MM.1S (cell line): Measurements from ENCODE around the gene CTSO.

Experiments used
- DNase-seq: peaks from one replicate; pipeline ENCODE4 v3.0.0-alpha.2; 2015
- H2AFZ ChIP-seq: fragments of 300-600 bp; sonication (generic); 2 replicates; pipeline ENCODE4 v1.6.0; 2016; ENCODE audit warnings: antibody characterized with exemption, low read length
- H3F3A ChIP-seq: fragments of 300-600 bp; sonication (generic); 2 replicates; pipeline ENCODE4 v1.6.1; 2016; ENCODE audit warnings: mild to moderate bottlenecking, antibody characterized with exemption, low read length, moderate library complexity, mixed read lengths; ENCODE audit not compliant: insufficient read depth
- H3K27ac ChIP-seq: fragments of 300-600 bp; sonication (generic); 2 replicates; pipeline ENCODE4 v1.5.1; 2016; ENCODE audit warnings: mild to moderate bottlenecking, low read length
- H3K27me3 ChIP-seq: fragments of 300-600 bp; sonication (generic); replicated peaks from 2 replicates; pipeline ENCODE4 v1.6.0; 2016; ENCODE audit warnings: low read length; ENCODE audit not compliant: insufficient read depth
- H3K36me3 ChIP-seq: fragments of 300-600 bp; sonication (generic); replicated peaks from 2 replicates; pipeline ENCODE4 v1.6.1; 2016; ENCODE audit warnings: mild to moderate bottlenecking, low read length, mixed read lengths; ENCODE audit not compliant: insufficient read depth
- H3K4me1 ChIP-seq: fragments of 300-600 bp; sonication (generic); 2 replicates; pipeline ENCODE4 v1.6.1; 2016; ENCODE audit warnings: low read length, mixed read lengths
- H3K4me2 ChIP-seq: fragments of 300-600 bp; sonication (generic); 2 replicates; pipeline ENCODE4 v1.6.0; 2016; ENCODE audit warnings: low read depth, low read length
- H3K4me3 ChIP-seq: fragments of 300-600 bp; sonication (generic); 2 replicates; pipeline ENCODE4 v1.5.1; 2016; ENCODE audit warnings: low read length, mixed read lengths
- H3K79me2 ChIP-seq: fragments of 300-600 bp; sonication (generic); 2 replicates; pipeline ENCODE4 v1.6.1; 2016; ENCODE audit warnings: mixed run types, low read length, mixed read lengths
- H3K9ac ChIP-seq: fragments of 300-600 bp; sonication (generic); 2 replicates; pipeline ENCODE4 v1.6.1; 2016; ENCODE audit warnings: low read length, mixed read lengths
- H3K9me2 ChIP-seq: fragments of 300-600 bp; sonication (generic); replicated peaks from 2 replicates; pipeline ENCODE4 v1.6.1; 2016; ENCODE audit warnings: mild to moderate bottlenecking, low read length, mixed read lengths; ENCODE audit not compliant: insufficient read depth
- H3K9me3 ChIP-seq: fragments of 300-600 bp; sonication (generic); replicated peaks from 2 replicates; pipeline ENCODE4 v1.6.1; 2016; ENCODE audit warnings: mild to moderate bottlenecking, low read length, mixed read lengths; ENCODE audit not compliant: insufficient read depth
- H4K20me1 ChIP-seq: fragments of 300-600 bp; sonication (generic); 2 replicates; pipeline ENCODE4 v1.6.1; 2016; ENCODE audit warnings: mild to moderate bottlenecking, low read length, moderate library complexity, mixed read lengths; ENCODE audit not compliant: insufficient read depth
- EZH2 ChIP-seq: fragments of 300-600 bp; sonication (generic); optimal IDR thresholded peaks from 2 replicates; pipeline ENCODE3; 2017; ENCODE audit warnings: low read depth, mild to moderate bottlenecking, antibody characterized with exemption, low read length, mixed read lengths
- EZH2phosphoT487 ChIP-seq: fragments of 300-600 bp; sonication (generic); IDR thresholded peaks from 2 replicates; pipeline ENCODE4 v1.6.1; 2018; ENCODE audit warnings: antibody characterized with exemption, low read length
- TF ChIP-seq, protein P1 (sequence below): fragments of 300-600 bp; sonication (generic); IDR thresholded peaks from 2 replicates; pipeline ENCODE4 v1.5.1; 2016; ENCODE audit warnings: antibody characterized with exemption, low read length, mixed read lengths

The CTSO gene

DNA sequence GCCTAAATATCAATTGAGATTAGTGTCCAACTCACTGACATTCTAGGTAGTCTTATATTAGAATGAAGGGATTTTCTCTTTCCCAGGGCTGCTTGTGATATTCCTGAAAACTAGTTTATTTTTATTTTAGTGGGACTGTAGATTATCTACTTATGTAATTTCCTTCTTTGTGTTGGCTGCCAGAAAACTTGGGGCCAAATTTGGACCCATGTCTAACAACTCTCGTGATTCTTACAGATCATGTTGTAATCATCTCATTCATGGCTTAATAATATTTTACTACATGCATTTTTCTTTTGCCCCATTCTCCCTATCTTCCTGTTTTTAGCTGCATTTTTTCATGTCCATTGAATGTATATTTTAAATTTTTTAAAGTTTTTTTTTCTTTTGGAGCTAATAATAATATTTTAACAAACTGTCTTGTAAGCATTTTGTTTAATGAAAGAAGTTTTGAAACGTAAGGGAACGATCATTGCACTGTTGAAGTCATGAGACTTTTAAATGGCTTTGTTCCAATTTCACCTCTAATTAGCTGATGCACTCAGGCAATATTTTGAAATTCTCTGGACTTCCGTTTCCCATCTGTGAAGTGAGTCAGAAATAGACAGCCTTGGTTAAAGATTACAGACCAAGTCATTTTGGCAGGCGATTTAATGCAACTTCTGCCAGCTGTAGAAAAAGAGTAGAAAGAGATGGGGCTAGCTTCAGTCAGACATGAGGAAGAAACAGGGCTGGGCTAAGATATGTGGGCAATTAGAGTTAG lies 64.5 kb downstream of the CTSO start:
- no peaks in the 10 kb centered on the region for H3K9me2 ChIP-seq

DNA sequence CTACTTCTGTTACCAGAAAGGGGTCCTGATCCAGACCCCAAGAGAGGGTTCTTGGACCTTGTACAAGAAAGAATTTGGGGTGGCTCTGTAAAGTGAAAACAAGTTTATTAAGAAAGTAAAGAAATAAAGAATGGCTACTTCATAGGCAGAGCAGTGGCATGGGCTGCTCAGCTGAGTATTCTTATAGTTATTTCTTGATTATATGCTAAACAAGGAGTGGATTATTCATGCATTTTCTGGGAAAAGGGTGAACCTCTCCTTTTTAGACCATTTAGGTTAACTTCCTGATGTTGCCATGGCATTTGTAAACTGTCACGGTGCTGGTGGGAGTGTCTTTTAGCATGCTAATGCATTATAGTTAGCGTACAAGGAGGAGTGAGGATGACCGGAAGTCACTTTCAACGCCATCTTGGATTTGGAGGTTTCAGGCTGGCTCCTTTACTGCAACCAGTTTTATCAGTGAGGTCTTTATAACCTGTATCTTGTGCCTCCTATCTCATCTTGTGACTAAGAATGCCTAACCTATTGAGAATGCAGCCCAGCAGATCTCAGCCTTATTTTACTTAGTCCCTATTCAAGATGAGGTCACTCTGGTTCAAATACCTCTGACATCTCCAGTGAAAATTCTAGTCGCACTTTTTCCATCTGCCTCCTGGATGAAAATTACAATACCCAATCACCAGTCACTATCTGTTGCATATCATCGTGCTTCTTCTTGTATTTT lies 65.7 kb downstream of the CTSO start:
- Histone ChIP-seq H3K36me3 (no peaks in the 10 kb centered on the region), H3K4me2 (no peak overlapping the region), H3K4me1 (peaks cover 4% of the 10 kb centered on the region; the same call in 1 of the 2 replicates), H2AFZ (no peak overlapping the region), H3K9me2 (no peaks in the 10 kb centered on the region), H3K79me2 (no peaks in the 10 kb centered on the region), H3K9me3 (no peaks in the 10 kb centered on the region), H3K27me3 (no peaks in the 10 kb centered on the region), H3F3A (no peaks in the 10 kb centered on the region), H3K9ac (no peak overlapping the region), H3K27ac (no peak overlapping the region), H4K20me1 (no peaks in the 10 kb centered on the region), H3K4me3 (no peak overlapping the region)
- TF ChIP-seq, protein P1, sequence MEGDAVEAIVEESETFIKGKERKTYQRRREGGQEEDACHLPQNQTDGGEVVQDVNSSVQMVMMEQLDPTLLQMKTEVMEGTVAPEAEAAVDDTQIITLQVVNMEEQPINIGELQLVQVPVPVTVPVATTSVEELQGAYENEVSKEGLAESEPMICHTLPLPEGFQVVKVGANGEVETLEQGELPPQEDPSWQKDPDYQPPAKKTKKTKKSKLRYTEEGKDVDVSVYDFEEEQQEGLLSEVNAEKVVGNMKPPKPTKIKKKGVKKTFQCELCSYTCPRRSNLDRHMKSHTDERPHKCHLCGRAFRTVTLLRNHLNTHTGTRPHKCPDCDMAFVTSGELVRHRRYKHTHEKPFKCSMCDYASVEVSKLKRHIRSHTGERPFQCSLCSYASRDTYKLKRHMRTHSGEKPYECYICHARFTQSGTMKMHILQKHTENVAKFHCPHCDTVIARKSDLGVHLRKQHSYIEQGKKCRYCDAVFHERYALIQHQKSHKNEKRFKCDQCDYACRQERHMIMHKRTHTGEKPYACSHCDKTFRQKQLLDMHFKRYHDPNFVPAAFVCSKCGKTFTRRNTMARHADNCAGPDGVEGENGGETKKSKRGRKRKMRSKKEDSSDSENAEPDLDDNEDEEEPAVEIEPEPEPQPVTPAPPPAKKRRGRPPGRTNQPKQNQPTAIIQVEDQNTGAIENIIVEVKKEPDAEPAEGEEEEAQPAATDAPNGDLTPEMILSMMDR = no peak
- TF ChIP-seq EZH2phosphoT487 = no peak
- TF ChIP-seq EZH2 = no peak
- no peak for DNase-seq

More for the DNA sequence above, 64.5 kb downstream of the CTSO start:
- no peaks in the 10 kb centered on the region for H3F3A ChIP-seq
- no peaks in the 10 kb centered on the region for H3K27me3 ChIP-seq
- H4K20me1 ChIP-seq = no peaks in the 10 kb centered on the region
- H3K9ac ChIP-seq = no peak overlapping the region
- H3K36me3 ChIP-seq = no peaks in the 10 kb centered on the region
- peaks cover 4% of the 10 kb centered on the region; the same call in 1 of the 2 replicates for H3K4me1 ChIP-seq
- no peaks in the 10 kb centered on the region for H3K79me2 ChIP-seq
- H3K4me3 ChIP-seq = no peak overlapping the region
- H2AFZ ChIP-seq = no peak overlapping the region
- no peak overlapping the region for H3K27ac ChIP-seq
- DNase-seq = no peak
- no peaks in the 10 kb centered on the region for H3K9me3 ChIP-seq
- H3K4me2 ChIP-seq = peak overlapping the region; percentile 4; the same call in 1 of the 2 replicates
- no peak for TF ChIP-seq EZH2
- TF ChIP-seq, protein P1 = no peak
- no peak for TF ChIP-seq EZH2phosphoT487

DNA sequence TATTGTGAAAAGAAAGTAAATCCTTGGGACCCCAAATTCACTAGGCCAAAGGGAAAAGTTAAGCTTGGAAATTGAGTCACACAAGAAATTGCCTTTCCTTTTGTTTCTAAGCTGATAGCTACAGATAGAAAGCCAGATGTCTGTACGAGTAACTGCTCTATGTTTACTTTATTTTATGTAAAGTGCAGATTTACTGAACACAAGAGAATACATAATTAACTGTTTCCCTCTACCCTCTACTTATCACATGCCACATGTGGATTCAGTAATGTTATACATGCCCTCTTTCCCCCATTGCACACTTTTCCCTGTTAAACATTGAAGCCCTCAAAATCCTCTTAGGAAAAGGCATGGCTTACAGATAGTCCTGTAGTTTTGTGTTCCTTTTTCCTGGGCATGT lies 66.6 kb downstream of the CTSO start:
- H3K36me3 ChIP-seq = no peaks in the 10 kb centered on the region
- H3K9ac ChIP-seq = no peak overlapping the region
- H3K9me2 ChIP-seq = no peaks in the 10 kb centered on the region
- no peak overlapping the region for H2AFZ ChIP-seq
- H3K4me1 ChIP-seq = peaks cover 4% of the 10 kb centered on the region; the same call in 1 of the 2 replicates
- no peaks in the 10 kb centered on the region for H4K20me1 ChIP-seq
- TF ChIP-seq EZH2phosphoT487 = no peak
- TF ChIP-seq, protein P1 = no peak
- TF ChIP-seq EZH2 = no peak
- H3K4me2 ChIP-seq = no peak overlapping the region
- no peaks in the 10 kb centered on the region for H3F3A ChIP-seq
- H3K27ac ChIP-seq = no peak overlapping the region
- H3K27me3 ChIP-seq = no peaks in the 10 kb centered on the region
- H3K9me3 ChIP-seq = no peaks in the 10 kb centered on the region
- H3K79me2 ChIP-seq = no peaks in the 10 kb centered on the region
- no peak overlapping the region for H3K4me3 ChIP-seq
- DNase-seq = no peak
